GM19025 (cell line): ENCODE measurements around the gene COL23A1.

ENCODE experiments used
- ATAC-seq: cut with Tn5 transposase; IDR thresholded peaks from one replicate; pipeline ENCODE4 v1.9.1; 2021; ENCODE audit warnings: mild to moderate bottlenecking, low read depth, moderate library complexity; ENCODE audit not compliant: unreplicated experiment

COL23A1 gene

DNA sequence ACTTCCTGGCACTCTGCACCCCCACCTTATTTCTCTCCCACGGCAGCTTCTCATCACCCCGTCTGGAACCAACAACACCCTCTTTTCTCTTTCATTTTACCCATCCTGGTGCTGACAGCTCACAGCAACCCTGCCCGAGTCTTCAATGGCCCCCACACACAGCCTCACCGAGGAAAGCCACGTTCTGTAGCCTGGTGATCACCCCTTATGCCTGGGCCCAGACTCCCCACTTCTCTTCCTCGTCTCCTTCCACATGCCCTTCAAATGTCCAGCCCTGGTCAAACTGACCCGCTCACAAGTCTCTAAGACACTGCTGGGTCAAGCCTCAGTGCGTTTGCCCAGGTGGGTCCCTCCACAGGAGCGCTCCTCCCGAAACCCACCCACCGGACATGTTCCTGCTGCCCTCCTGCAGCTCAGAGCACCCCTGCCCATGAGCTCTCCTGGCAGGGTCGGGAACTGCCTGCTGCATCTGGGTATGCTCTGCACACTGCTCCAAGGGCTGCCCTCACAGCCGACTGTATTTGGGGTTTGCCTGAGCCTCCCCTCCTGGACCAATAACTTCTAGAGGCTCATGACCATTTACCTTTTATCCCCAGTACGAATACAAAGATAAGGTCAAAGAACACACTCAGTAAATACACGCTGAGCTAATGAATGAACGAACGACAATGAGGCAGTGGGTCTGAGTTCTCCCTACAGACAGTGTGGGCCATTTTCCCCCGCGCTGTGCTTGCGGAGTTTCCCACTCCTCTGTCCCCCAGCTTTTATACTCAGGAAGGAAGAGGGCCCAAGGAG, 202.9 kb downstream of the COL23A1 start:
- no peak for ATAC-seq

DNA sequence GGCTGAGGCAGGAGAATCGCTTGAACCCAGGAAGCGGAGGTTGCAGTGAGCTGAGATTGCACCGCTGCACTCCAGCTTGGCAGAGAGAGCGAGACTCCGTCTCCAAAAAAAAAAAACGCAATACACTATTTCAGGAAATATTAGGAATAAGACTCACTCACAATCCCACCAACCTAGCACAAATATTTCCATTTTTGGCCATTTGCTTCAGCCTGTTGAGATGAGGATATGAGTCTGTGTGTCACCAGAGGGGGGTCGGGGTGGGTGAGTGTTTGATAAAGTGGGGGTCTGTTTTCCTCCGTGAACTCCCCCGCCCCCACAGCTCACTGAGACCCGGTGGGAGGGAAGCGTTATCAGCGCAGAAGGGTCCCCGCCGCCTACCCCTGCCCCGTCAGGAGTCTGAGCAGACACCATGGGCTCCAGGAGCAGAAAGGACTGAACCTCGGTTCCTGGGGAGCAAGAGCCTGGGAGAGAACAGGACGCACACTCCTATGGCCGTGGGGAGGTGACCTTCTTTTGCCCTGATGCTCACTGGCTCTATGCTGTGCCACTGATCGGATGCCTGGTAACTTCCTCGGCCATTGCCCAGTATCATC, 203.8 kb downstream of the COL23A1 start:
- no peak for ATAC-seq

DNA sequence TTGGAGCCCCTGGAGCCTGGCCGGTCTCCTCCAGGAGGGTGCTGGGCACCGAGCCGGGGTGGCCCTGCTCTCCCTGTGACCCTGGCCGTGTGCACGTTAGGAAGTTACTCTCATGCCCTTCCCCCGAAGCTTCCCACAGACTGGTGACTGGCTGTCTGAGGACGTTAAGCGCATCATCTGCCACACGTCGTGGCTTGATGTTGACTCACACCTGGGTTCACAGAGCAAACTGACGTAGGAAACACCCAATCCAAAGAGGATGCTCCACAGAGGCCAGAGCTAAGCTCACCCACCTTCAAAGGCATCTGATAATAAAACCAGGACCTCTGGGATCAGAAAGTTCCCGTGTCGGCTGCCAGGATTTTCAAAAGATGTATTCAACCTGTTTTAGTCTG, 204.7 kb downstream of the COL23A1 start:
- ATAC-seq: no peak

DNA sequence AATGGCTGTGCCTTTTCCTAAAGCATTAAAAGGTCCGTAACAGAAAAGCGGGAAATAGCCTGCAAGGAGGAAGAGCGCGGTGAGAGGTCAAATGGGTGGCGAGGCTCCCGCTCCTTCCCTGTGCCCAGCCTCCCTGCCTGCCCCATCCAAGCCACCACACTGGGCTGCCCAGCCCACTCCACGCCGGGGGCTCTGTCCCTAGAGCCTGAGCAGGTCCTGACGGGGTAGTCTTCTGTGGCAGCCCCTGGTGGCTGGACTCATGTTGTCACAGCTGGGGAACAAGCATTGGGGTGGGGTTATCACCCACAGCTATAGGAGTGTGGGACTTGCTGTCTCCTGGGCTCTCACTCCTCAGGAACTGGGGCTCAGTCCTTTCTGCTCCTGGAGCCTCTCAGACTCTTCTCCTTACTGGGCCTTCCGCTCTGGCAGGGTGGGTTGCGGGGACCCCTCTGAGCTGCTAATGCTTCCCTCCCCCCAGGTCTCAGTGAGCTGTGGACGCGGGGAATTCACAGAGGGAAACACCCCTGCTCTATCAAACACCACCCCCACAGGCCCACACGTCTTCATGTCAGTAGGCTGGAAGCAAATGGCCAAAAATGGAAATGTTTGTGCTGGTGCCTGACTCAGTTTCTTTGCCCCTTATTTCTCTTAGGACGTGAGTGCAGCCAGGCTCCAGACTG, 205.2 kb downstream of the COL23A1 start:
- ATAC-seq: no peak

DNA sequence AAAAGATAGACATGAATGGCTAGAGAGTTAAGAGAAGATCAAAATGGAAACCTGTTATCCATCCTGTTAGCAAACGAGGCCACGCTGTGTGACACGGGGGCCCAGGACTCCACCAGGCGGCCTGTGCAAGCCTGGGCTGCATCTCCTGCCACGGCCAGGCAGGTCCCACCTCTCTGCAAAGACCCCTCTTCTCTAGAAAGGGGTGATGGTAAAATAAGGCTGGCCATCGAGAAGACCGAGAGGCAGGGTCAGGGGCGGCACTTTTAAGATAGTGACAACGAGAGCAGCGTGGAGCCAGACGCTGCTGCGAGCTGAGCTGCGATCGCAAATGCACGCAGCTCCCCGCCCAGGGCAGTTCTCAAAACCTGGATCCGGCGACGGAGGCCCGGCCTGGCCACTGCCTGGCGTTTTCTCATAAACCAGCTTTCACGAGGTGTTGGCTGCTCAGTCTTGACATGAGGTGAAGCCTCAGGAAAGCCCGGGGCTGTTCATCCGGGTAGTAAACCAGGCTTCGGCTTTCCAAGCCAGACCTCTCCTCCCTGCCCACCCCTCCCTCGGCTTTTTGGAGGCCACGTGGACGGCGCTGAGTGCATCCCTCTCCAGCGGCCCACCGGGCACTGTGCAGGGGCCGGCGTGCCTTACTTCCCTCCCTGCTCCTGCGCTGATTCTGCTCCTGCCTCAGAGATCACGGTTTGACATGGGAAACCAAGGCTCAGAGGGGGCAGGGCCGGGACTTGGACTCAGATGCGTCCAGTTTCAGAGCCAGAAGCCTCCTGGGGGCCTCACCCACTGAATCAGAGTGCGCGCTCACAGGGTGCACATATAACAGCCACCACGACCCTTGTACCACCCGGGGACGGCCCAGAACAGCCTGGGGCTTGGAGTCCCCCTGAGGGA, 206.0 kb downstream of the COL23A1 start:
- no peak for ATAC-seq

DNA sequence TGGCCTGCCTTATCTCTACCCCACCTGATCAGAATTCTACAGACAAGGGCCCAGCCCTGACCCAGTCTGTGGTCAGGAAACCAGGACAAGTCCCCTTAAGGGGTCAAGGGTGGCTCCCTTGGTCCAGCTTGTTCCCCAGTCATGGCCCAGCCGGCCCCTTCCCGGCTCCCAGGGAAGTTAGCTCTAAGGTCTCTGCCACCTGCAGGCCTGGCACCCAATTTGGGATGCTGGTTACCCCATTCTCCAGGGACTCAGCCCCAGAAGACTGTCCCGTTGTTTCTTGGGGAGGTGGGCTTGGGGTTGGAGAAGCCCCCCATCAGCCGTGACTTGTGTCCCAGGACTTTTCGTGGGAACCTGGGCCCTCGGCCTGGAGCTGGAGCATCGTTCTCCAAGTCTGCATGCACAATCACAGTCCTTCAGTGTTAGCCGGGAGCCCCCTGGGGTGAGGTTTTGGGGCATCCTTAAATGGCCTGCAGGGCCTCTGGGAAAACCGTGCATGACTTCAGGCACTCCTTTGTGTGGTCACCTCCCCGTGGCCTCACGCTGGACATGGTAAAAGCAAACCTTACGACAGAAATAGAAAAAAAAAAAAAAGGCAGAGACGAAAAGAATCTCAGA, 206.8 kb downstream of the COL23A1 start:
- no peak for ATAC-seq

DNA sequence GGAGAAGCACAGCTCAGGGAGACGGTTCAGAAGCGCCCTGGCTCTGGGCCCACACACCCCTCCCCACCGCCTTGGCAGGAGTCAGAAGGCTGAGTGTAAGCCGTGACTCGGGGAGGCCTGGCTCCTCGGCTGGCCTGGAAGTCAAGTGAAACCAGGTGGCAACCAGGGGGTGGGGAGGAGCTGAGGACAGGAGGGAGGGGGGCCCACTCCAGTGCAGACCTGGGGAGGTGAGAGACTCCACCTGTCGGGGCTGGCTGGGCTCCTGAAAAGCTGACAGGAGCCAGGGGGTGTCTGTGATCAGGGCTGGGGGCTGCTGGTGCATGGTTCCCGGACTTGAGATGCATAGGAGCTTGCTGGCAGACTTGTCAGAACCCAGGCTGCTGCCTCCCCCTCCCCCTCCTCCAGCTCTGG, 207.4 kb downstream of the COL23A1 start:
- ATAC-seq: no peak

DNA sequence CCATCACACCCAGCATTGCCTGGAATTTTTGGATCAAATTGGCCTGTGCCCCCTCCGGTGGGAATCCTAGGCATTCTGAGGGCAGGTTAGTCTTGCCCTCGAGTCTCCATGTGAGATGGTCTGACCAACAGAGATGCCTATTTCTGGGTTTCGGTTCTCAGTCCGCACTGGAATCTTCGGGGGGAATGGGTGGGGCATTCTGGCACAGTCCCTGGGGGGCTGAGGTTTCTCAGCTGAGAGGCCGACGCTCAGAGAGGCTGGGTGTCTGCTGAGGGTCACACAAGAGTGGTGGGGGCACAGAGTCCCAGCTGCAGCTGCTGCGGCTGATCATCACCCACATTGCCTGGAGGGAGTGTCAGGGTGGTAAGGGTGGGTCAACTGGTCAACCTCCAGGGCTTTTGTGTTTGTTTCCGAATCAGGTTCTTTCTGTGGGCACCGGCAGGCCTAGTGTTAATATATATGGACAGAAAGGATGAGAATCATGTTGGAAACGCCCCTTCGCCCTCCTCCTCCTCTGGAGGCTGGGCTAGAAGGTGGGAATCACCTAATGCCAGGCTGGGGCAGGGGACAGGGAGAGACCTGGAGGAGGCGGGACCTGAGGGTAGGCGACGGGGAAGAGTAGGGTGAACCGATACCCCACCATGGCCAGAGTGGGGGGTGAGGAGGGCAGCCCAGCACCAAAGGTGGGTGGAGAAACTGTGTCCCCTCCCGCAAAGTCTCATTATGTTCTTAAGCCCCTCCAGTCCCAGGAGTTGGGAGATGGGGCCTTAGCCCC, 208.1 kb downstream of the COL23A1 start:
- ATAC-seq: no peak

DNA sequence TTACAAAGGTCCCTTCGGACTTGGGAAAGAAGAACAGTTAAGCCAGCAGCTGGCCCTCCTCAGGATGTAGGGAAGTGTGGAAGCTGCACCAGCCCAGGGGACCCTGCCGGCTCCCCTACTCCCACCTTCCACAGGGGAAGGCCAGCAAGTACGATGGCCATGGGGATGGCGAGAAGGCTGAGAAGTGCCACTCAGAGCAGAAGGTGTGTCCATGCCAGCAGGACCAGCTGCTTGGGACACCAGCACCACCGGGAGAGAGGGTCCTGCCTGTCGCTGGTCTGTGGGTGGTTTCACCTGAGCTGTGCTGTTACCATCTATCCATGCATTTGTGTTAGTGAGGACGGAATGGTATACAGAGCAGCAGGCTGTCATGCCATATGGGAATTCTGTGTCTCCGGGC, 209.0 kb downstream of the COL23A1 start:
- no peak for ATAC-seq

DNA sequence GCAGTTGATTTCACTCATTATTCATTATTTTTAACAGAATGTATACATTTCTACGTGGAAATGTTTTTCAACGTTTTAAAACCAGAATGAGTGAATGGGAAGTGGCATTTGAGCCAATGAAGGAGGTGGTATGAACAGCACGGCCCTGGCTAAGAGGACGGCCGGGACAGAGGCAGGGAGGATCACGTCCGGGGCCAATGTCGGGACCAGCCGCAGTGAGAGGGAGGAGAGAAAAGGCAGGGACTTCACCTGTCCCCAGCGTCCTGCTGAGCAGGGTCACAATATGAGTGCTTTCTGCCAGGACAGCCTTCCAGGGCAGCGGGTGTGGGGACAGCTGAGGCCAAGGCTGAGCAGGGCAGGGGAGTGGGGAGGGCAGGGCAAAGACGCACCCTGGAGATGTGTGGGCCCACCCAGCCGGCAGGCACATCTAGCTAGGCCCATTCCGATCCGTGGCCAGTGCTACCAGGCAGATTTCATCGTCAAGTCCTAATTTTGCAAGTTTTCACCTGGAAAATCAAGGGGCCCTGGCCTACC, 209.6 kb downstream of the COL23A1 start:
- no peak for ATAC-seq

DNA sequence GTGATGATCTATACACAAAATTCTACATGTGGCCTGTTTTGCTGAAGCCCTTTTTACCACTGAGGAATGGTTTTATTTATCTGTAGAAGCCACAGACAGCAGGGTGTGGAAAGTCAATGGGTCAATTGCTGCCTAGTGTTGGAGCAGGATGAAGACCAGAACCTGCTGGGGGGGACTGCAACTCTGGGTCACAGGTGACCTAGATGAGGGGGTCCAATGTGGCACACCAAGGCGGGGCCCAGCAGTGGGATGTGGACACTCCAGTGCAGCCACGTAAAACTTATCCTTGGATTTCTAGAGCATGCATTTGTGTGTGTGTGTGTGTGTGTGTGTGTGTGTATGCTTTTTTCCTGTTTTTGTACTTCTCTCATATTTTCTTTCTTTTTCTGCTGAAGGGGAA, 210.1 kb downstream of the COL23A1 start:
- no peak for ATAC-seq

DNA sequence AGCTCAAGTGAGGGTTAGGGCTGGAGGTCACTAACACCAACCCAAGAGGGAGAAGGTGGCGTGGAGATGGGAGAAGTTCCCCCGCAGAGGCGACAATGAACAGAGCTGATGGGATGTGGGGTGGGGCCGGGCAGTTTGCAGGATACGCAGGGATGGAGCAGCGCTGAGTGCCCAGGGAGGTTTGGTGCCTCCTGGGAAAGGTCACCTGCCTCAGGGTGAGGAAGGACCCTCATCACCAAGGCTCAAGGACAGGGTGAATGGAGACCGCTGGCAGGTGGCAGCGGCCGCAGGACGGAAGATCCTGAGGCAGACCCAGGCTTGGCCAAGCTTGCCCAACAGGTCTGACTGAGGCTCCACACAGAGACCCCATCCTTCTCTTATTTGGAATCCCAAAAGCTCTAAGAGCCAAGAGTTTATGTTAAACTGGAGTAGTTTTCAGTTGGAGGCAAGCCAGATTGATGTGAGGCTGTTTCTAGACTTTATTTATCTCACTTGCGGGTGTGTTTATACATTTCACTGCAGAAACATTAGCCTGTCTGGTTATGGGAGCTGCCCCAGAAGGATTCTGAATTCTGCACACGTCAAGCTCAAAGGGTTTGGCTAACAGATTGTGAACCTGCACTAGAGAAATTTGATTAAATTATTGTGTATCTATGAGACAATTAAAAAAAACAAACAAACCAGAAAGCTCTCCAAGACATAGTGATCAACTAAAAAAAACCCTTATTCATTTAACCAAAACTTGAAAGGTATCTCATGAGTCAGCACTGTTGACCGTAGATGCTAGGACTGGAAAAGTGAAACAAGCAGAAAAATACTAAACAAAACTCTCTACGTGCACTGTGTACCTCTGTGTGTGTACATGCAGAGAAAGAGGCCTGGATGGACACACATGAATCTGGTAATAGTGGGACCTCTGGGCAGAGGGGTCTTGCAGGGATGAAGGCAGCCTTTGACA, 211.4 kb downstream of the COL23A1 start:
- no peak for ATAC-seq

DNA sequence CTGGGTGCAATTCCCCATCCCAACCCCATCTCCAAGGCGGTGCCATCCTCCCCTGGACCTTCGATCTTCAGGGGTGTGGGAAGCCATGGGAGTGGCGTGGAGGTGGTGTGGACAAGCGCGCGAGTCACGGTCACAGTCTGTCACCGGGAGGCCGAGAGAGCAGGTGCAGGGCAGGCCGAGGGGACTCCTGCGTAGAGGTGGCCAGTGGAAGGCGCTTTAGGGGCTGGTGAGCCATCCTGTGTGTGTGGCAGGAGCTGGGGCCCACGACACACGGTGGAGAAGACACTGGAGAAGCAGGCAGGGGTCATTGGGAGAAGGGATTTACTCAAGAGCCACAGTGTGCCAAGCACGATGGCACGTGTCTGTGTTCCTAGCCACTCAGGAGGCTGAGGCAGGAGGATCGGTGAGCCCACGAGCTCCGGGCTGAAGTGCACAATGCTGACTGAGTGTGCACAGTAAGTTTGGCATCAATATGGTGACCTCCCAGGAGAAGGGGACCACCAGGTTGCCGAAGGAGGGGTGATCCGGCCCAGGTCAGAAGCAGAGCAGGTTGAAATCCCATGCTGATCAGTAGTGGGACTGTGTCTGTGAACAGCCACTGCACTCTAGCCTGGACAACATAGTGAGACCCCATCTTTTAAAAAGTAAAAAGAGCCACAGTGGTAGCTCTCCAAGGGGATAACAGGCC, 212.5 kb downstream of the COL23A1 start:
- no peak for ATAC-seq

DNA sequence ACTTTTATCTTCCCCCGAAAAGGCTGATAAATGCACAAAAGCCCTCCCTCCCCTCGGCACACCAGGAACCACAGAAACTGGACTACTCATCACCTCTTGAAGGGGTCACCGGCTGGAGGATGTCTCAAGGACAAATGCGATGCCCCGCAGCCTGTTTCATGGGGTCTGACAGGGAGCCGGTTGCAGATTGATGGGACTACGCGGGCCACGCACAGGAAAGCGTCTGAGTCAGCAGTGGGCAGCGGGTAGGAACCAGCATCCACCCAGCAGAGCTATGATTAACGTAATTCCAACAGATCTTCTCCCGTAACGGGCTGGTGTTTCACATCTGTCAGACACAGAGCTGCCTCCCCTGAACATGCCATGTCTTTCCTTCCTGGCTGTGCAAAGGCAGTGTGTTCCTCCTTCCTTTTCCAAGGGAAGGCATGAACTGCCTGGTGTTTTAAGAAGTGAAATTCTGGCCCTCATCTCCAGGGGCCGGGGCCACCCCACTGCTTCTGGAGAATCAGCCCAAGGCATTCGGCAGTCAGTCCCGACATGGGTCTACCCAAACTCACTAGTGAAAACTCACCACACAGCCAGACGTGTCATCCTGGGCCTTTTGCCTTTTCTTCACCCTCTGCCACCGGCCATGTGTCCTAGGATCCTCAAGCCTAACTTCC, 213.1 kb downstream of the COL23A1 start:
- ATAC-seq: no peak

DNA sequence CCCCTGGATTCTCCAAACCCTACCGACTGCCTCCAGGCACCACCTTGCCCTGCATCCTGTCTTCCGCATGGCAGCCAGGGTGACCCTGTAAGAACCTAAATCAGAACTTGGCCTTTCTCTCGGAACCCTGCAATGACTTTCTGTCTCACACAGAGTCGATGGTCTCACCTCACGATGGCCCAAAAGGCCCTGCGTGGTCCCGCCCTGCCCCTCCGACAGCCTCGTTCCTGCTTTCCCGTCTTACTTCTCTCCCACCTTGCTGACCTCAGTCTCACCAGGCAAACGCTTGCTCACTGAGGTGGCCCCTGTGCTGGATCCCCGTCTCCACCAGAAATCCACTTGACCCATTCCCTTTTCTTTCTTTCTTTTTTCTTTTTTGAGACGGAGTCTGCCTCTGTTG, 214.8 kb downstream of the COL23A1 start:
- no peak for ATAC-seq

DNA sequence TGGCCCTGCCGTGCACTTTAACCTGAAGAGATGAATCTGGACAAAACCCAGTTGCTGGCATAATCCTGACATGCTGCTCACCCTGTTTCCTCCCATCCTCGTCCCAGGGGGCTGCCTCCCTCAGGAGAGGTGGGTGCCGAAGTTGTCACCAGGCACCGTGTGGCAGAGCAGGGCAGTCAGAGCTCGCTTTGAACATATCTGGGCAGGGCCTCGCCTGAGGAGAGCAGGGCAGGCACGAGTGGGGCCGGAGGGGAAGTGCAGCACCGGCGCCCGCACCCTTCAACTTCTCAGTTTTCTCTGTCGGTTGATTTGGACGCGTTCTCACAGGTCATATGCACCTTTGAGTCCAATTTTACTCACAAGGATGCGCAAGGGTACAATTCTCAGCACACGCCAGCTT, 216.5 kb downstream of the COL23A1 start:
- ATAC-seq: no peak

DNA sequence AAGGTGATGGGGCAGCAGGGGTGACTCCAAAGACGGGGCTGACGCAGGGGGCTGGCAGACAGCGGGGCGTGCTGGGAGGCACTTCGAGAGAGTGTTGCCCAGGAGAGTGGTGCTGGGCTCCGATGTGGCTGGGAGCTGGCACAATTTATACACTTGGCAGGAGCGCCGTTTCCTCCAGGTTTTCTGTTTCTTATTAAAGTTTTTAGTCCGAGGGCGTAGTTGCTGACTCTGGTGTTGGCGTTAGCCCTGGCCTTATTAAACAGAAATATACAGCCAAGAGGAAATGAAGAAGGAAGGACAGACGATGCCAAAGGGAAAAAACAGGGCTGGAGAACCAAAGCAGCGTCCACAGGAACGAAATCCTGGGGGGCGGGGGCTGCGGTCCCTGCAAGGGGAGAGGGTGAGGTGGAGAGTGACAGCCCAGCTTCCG, 218.0 kb downstream of the COL23A1 start:
- no peak for ATAC-seq
